HCT116 (cell line): ENCODE results near the gene AIMP1. TPM values are rescaled to one million over a fixed set of nuclear protein-coding genes. Genes with fewer than 3 reads are reported as not detected.

Experiments used
- ATAC-seq: fragments of 200-7000 bp; cut with Tn5 transposase; 2 replicates; pipeline ENCODE4 v1.9.1; 2020; ENCODE audit warnings: mild to moderate bottlenecking, moderate library complexity
- BruUV-seq: library from RNA; stranded (reverse); fragments of 400-500 nt; replicated peaks from 2 replicates; lab custom pipeline; 2021; lab: Mats Ljungman, UMichigan
- CTCF ChIA-PET: fragments of 300-600 bp; sonication (Branson Sonifier 250); formaldehyde crosslinking; loops from one replicate; lab custom pipeline; 2021; ENCODE audit warnings: antibody characterized with exemption; lab: Charles Lee
- POLR2A ChIA-PET: fragments of 300-600, 350-600 bp; sonication (Branson Sonifier 250); formaldehyde crosslinking; loops from one replicate; lab custom pipeline; 2021; ENCODE audit warnings: antibody characterized with exemption; lab: Charles Lee
- RAD21 ChIA-PET, 2 experiments: fragments of 300-600 bp; sonication (Branson Sonifier 250); formaldehyde crosslinking; loops; one replicate each; lab custom pipeline; 2023; ENCODE audit warnings: low total read pairs in 2 of 2; ENCODE audit not compliant: uncharacterized antibody in 2 of 2, unreplicated experiment in 2 of 2, low non-redundant PET in 1 of 2; lab: Charles Lee
- DNase-seq: peaks from one replicate; pipeline ENCODE4 v3.0.0-alpha.2; 2010; ENCODE audit warnings: low read depth, low spot score
- H2AFZ ChIP-seq: fragments of 200-600 bp; shearing (Covaris generic), sonication (generic); 2 replicates; pipeline ENCODE4 v1.6.1; 2017; ENCODE audit warnings: low read depth, mixed run types, mixed read lengths, antibody characterized with exemption, low read length; ENCODE audit not compliant: poor library complexity, severe bottlenecking
- H3K27ac ChIP-seq: 2 replicates; pipeline ENCODE4 v1.5.1; 2012; ENCODE audit warnings: low read depth, low read length
- H3K27me3 ChIP-seq: fragments of 200-600 bp; sonication (generic); 2 replicates; pipeline ENCODE4 v1.6.1; 2016; ENCODE audit warnings: mixed run types, low read length, mixed read lengths; ENCODE audit not compliant: insufficient read depth
- H3K36me3 ChIP-seq, 2 experiments: fragments of 200-500 bp in 1 of 2; fragments of 200-600 bp in 1 of 2; sonication (Bioruptor generic) in 1 of 2; sonication (generic) in 1 of 2; 2 replicates each; pipeline versions ENCODE4 v1.5.1 to v1.6.1; 2014 to 2016; ENCODE audit warnings: low read length in 2 of 2, inconsistent platforms in 1 of 2, mixed read lengths in 1 of 2, mixed run types in 1 of 2; ENCODE audit not compliant: insufficient read depth in 2 of 2, control insufficient read depth in 1 of 2
- H3K4me1 ChIP-seq, 2 experiments: fragments of 200-600 bp in 1 of 2; sonication (generic) in 1 of 2; 2 replicates each; pipeline versions ENCODE4 v1.5.1 to v1.6.1; 2012 to 2017; ENCODE audit warnings: low read length in 2 of 2, inconsistent platforms in 1 of 2, mild to moderate bottlenecking in 1 of 2, mixed read lengths in 1 of 2, mixed run types in 1 of 2, moderate library complexity in 1 of 2; ENCODE audit not compliant: insufficient read depth in 2 of 2, control insufficient read depth in 1 of 2
- H3K4me2 ChIP-seq: fragments of 200-600 bp; sonication (generic); 2 replicates; pipeline ENCODE4 v1.6.1; 2017; ENCODE audit warnings: mixed run types, low read length, mixed read lengths
- H3K4me3 ChIP-seq, 2 experiments: fragments of 200-600 bp in 1 of 2; sonication (generic) in 1 of 2; replicated peaks in 1 of 2; 2 replicates each; pipeline ENCODE4 v1.5.1; 2011 to 2016; ENCODE audit warnings: low read length in 2 of 2, control low read depth in 1 of 2, low read depth in 1 of 2, mild to moderate bottlenecking in 1 of 2, mixed read lengths in 1 of 2, mixed run types in 1 of 2
- H3K79me2 ChIP-seq: fragments of 200-600 bp; sonication (generic); 2 replicates; pipeline ENCODE4 v1.6.1; 2017; ENCODE audit warnings: mild to moderate bottlenecking, mixed run types, low read length, moderate library complexity, mixed read lengths; ENCODE audit not compliant: insufficient read depth
- H3K9ac ChIP-seq: fragments of 200-600 bp; sonication (generic); 2 replicates; pipeline ENCODE4 v1.6.1; 2016; ENCODE audit warnings: low read length, mixed read lengths
- H3K9me2 ChIP-seq: fragments of 200-600 bp; sonication (generic), shearing (Covaris generic); 2 replicates; pipeline ENCODE4 v1.6.1; 2017; ENCODE audit warnings: mixed run types, mild to moderate bottlenecking, moderate library complexity; ENCODE audit not compliant: insufficient read depth
- H3K9me3 ChIP-seq, 2 experiments: fragments of 200-500 bp in 1 of 2; fragments of 200-600 bp in 1 of 2; sonication (Bioruptor generic) in 1 of 2; sonication (generic) in 1 of 2; 2 replicates each; pipeline ENCODE4 v1.6.1; 2014 to 2017; ENCODE audit warnings: low read length in 2 of 2, mixed read lengths in 2 of 2, inconsistent platforms in 1 of 2, low read depth in 1 of 2, mild to moderate bottlenecking in 1 of 2, mixed run types in 1 of 2, moderate library complexity in 1 of 2; ENCODE audit not compliant: control insufficient read depth in 1 of 2, insufficient read depth in 1 of 2
- H4K20me1 ChIP-seq: fragments of 200-600 bp; sonication (generic), shearing (Covaris generic); 2 replicates; pipeline ENCODE4 v1.6.1; 2017; ENCODE audit warnings: mixed run types, mild to moderate bottlenecking, moderate library complexity; ENCODE audit not compliant: insufficient read depth
- ATF3 ChIP-seq: IDR thresholded peaks from 2 replicates; pipeline ENCODE4 v1.6.1; 2012
- CBX3 ChIP-seq: IDR thresholded peaks from 2 replicates; pipeline ENCODE4 v1.6.1; 2012; ENCODE audit warnings: low read depth
- CTCF ChIP-seq, 3 experiments: fragments of 200-600 bp in 1 of 3; sonication (generic) in 1 of 3; IDR thresholded peaks in 2 of 3; conservative IDR thresholded peaks in 1 of 3; 2 replicates each; pipeline ENCODE4 v1.5.1; 2012 to 2017; ENCODE audit warnings: low read depth in 2 of 3, low read length in 2 of 3, antibody characterized with exemption in 1 of 3, borderline replicate concordance in 1 of 3, control low read depth in 1 of 3, mild to moderate bottlenecking in 1 of 3, mixed read lengths in 1 of 3, mixed run types in 1 of 3, moderate library complexity in 1 of 3; ENCODE audit not compliant: insufficient read depth in 1 of 3
- ELF1 ChIP-seq: IDR thresholded peaks from 2 replicates; pipeline ENCODE4 v1.6.1; 2012; ENCODE audit warnings: low read depth, borderline replicate concordance
- EZH2 ChIP-seq: fragments of 200-600 bp; sonication (generic); IDR thresholded peaks from 2 replicates; pipeline ENCODE4 v1.6.1; 2017; ENCODE audit warnings: antibody characterized with exemption, mixed run types
- EZH2phosphoT487 ChIP-seq: fragments of 200-600 bp; IDR thresholded peaks from 2 replicates; pipeline ENCODE4 v1.6.1; 2018; ENCODE audit warnings: antibody characterized with exemption, borderline replicate concordance
- FOSL1 ChIP-seq: IDR thresholded peaks from 2 replicates; pipeline ENCODE4 v1.6.1; 2012; ENCODE audit warnings: low read depth
- JUND ChIP-seq: IDR thresholded peaks from 2 replicates; pipeline ENCODE4 v1.6.1; 2012
- MAX ChIP-seq: IDR thresholded peaks from 2 replicates; pipeline ENCODE4 v1.6.1; 2012
- POLR2A ChIP-seq: IDR thresholded peaks from 2 replicates; pipeline ENCODE4 v1.7.0; 2011; ENCODE audit warnings: borderline replicate concordance; ENCODE audit not compliant: insufficient read depth, insufficient read length; ENCODE audit errors: extremely low read depth
- POLR2AphosphoS5 ChIP-seq: IDR thresholded peaks from 2 replicates; pipeline ENCODE4 v1.6.1; 2011; ENCODE audit warnings: mild to moderate bottlenecking, low read depth, low read length, moderate library complexity
- RAD21 ChIP-seq: IDR thresholded peaks from 2 replicates; pipeline ENCODE4 v1.6.1; 2012; ENCODE audit warnings: low read depth, mild to moderate bottlenecking
- REST ChIP-seq: IDR thresholded peaks from 2 replicates; pipeline ENCODE4 v1.6.1; 2012; ENCODE audit warnings: low read depth
- SIN3A ChIP-seq: IDR thresholded peaks from 2 replicates; pipeline ENCODE4 v1.6.1; 2012; ENCODE audit warnings: low read depth
- SP1 ChIP-seq: IDR thresholded peaks from 2 replicates; pipeline ENCODE4 v1.6.1; 2012; ENCODE audit warnings: low read depth
- TCF7L2 ChIP-seq: IDR thresholded peaks from 2 replicates; pipeline ENCODE4 v1.7.0; 2011; ENCODE audit warnings: borderline replicate concordance, inconsistent platforms; ENCODE audit not compliant: insufficient read depth, insufficient read length; ENCODE audit errors: extremely low read depth
- YY1 ChIP-seq: IDR thresholded peaks from 2 replicates; pipeline ENCODE4 v1.6.1; 2011; ENCODE audit warnings: low read length, low read depth, moderate library complexity, mild to moderate bottlenecking; ENCODE audit not compliant: insufficient replicate concordance; ENCODE audit errors: extremely low read depth
- ZBTB33 ChIP-seq: IDR thresholded peaks from 2 replicates; pipeline ENCODE4 v1.6.1; 2011; ENCODE audit warnings: mild to moderate bottlenecking, low read length, moderate library complexity; ENCODE audit not compliant: insufficient replicate concordance; ENCODE audit errors: extremely low read depth
- ZFX ChIP-seq: fragments of 450-650 bp; IDR thresholded peaks from 2 replicates; pipeline ENCODE4 v1.6.1; 2017
- ZNF274 ChIP-seq: fragments of 200-500 bp; sonication (Bioruptor generic); IDR thresholded peaks from 2 replicates; pipeline ENCODE4 v1.6.1; 2014; ENCODE audit warnings: mild to moderate bottlenecking, low read depth, low read length, inconsistent platforms
- intact Hi-C: fragments of 100-400 bp; cut with micrococcal nuclease; formaldehyde crosslinking; loops from 2 replicates; pipeline ENCODE4 v1.10.0; 2022
- total RNA-seq: library from RNA; stranded (reverse); gene quantifications from one replicate; pipeline ENCODE4 v1.2.1, GENCODE V29; 2021; ENCODE audit not compliant: unreplicated experiment

Gene AIMP1
- total RNA-seq, 1 experiment from 2014 or later, result 67.4 TPM

GRCh38 chr4:106314960-106315359, 1.4 kb upstream of the AIMP1 start:
- peak overlapping the region; percentile 74; the same call in 1 of the 2 replicates for H3K27ac ChIP-seq
- H3K36me3 ChIP-seq, result no peaks in the 10 kb centered on the region
- CTCF ChIA-PET, result no interaction called here
- RAD21 ChIA-PET, result no interaction called here
- H3K4me2 ChIP-seq, result peak overlapping the region; percentile 73
- BruUV-seq, result no TSS peak
- H3K9me3 ChIP-seq, result no peaks in the 10 kb centered on the region
- peaks cover 84% of the 10 kb centered on the region for H3K79me2 ChIP-seq
- no peaks in the 10 kb centered on the region for H3K9me2 ChIP-seq
- DNase-seq, result no peak
- intact Hi-C loops, result no loop called here
- H3K27me3 ChIP-seq, result no peaks in the 10 kb centered on the region
- POLR2A ChIA-PET, result interaction anchor here (0.6 to 1.3 kb wide), 2 partner anchors 50 to 199 kb away, joined by 3 read pairs; no protein-coding TSS in a partner anchor
- TF ChIP-seq EZH2phosphoT487 (no peak), JUND (no peak), ZNF274 (no peak), SP1 (no peak), ELF1 (no peak), POLR2A (no peak), ZFX (no peak), CTCF (IDR thresholded peaks at IDR 0.05 in 2 of 3, conservative IDR thresholded peaks at IDR 0.05 in 1 of 3; ENCODE audit: borderline replicate concordance in 1 of 3, insufficient read depth in 1 of 3, low read depth in 2 of 3, low read length in 2 of 3) (no peak), RAD21 (no peak), POLR2AphosphoS5 (no peak), FOSL1 (no peak), ATF3 (no peak), SIN3A (no peak), REST (no peak), TCF7L2 (no peak), CBX3 (no peak), EZH2 (no peak), ZBTB33 (no peak), YY1 (no peak), MAX (no peak)
- TF ChIP-seq, all 23 proteins: peak for 0
- no peak for ATAC-seq
- peak overlapping the region; percentile 84 to 88 for H3K4me3 ChIP-seq
- peak overlapping the region; percentile 87 for H3K9ac ChIP-seq
- no peak overlapping the region for H2AFZ ChIP-seq
- peaks cover 5 to 13% of the 10 kb centered on the region in 2 experiments; a peak in 3 of 4 replicates for H3K4me1 ChIP-seq
- H4K20me1 ChIP-seq, result no peaks in the 10 kb centered on the region
